C4-2B (cell line): Measurements from ENCODE around the gene CCZ1.
"Not testable (repeated sequence)": the region's sequence is repeated elsewhere in the genome, so short reads cannot be mapped to it uniquely, and the experiment has no call there.

Source experiments
- ZFX ChIP-seq: fragments of 450-650 bp; IDR thresholded peaks from 2 replicates; pipeline ENCODE4 v1.6.1; 2017
- TF ChIP-seq, protein P1 (sequence below): fragments of 450-650 bp; conservative IDR thresholded peaks from 2 replicates; pipeline ENCODE4 v1.5.1; 2017; ENCODE audit warnings: mild to moderate bottlenecking

DNA sequence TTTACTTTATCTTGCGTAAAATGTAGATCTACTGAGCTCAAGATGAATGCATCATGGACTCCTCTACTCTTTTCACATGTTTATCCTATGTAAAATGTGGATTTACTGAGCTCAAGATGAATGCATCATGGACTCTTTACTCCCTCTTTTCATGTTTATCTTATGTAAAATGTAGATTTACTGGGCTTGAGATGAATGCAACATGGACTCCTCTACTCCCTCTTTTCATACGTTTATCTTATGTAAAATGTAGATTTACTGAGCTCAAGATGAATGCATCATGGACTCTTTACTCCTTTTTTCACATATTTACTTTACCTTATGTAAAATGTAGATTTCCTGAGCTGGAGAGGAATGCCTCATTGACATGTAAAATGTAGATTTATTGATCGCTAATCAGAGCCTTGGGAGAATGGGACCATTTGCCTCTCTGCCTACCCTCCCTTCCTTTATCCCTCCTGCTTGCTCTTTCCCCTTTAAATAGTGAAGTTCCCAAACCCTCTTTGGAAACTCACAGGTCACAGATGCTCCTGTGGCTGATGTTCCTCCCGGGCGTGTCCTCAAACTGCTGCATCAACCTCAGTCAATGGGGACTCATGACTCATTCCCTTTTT, 35.7 kb upstream of the CCZ1 start:
- TF ChIP-seq, protein P1, sequence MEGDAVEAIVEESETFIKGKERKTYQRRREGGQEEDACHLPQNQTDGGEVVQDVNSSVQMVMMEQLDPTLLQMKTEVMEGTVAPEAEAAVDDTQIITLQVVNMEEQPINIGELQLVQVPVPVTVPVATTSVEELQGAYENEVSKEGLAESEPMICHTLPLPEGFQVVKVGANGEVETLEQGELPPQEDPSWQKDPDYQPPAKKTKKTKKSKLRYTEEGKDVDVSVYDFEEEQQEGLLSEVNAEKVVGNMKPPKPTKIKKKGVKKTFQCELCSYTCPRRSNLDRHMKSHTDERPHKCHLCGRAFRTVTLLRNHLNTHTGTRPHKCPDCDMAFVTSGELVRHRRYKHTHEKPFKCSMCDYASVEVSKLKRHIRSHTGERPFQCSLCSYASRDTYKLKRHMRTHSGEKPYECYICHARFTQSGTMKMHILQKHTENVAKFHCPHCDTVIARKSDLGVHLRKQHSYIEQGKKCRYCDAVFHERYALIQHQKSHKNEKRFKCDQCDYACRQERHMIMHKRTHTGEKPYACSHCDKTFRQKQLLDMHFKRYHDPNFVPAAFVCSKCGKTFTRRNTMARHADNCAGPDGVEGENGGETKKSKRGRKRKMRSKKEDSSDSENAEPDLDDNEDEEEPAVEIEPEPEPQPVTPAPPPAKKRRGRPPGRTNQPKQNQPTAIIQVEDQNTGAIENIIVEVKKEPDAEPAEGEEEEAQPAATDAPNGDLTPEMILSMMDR, result not testable (repeated sequence)
- not testable (repeated sequence) for TF ChIP-seq ZFX
